ENCODE measurements around the gene REPS2.

Gene REPS2

GRCh38 chrX:16992951-16993350 lies 46.5 kb downstream of the REPS2 start:
- H3K4me3 ChIP-seq (ENCODE audit: low read depth, low read length), result no peak overlapping the region
- no peak for TF ChIP-seq CTCF (IDR thresholded peaks at IDR 0.05; ENCODE audit: low read depth, low read length, missing control alignments)
- in situ Hi-C loops (cut with HindIII; ENCODE audit: low sequenced_read_pairs), result no loop called here
- no peak for DNase-seq (ENCODE audit: low read depth)

GRCh38 chrX:16993791-16994318 lies 47.4 kb downstream of the REPS2 start:
- in situ Hi-C loops (cut with HindIII; ENCODE audit: low sequenced_read_pairs), result no loop called here
- TF ChIP-seq CTCF (IDR thresholded peaks at IDR 0.05; ENCODE audit: low read depth, low read length, missing control alignments), result no peak
- no peak overlapping the region for H3K4me3 ChIP-seq (ENCODE audit: low read depth, low read length)
- DNase-seq (ENCODE audit: low read depth), result no peak

GRCh38 chrX:16994736-16995135 lies 48.3 kb downstream of the REPS2 start:
- TF ChIP-seq CTCF (IDR thresholded peaks at IDR 0.05; ENCODE audit: low read depth, low read length, missing control alignments), result no peak
- H3K4me3 ChIP-seq (ENCODE audit: low read depth, low read length), result no peak overlapping the region
- in situ Hi-C loops (cut with HindIII; ENCODE audit: low sequenced_read_pairs), result no loop called here
- DNase-seq (ENCODE audit: low read depth), result no peak

GRCh38 chrX:16997313-16997712 lies 50.9 kb downstream of the REPS2 start:
- DNase-seq (ENCODE audit: low read depth), result no peak
- in situ Hi-C loops (cut with HindIII; ENCODE audit: low sequenced_read_pairs), result no loop called here
- no peak overlapping the region for H3K4me3 ChIP-seq (ENCODE audit: low read depth, low read length)
- TF ChIP-seq CTCF (IDR thresholded peaks at IDR 0.05; ENCODE audit: low read depth, low read length, missing control alignments), result no peak

- no peak for DNase-seq (ENCODE audit: low read depth)
- no peak overlapping the region for H3K4me3 ChIP-seq (ENCODE audit: low read depth, low read length)
- no peak for TF ChIP-seq CTCF (IDR thresholded peaks at IDR 0.05; ENCODE audit: low read depth, low read length, missing control alignments)
- in situ Hi-C loops (cut with HindIII; ENCODE audit: low sequenced_read_pairs), result no loop called here
Observed at GRCh38 chrX:16999275-16999674, 52.8 kb downstream of the REPS2 start.

- in situ Hi-C loops (cut with HindIII; ENCODE audit: low sequenced_read_pairs), result no loop called here
- no peak overlapping the region for H3K4me3 ChIP-seq (ENCODE audit: low read depth, low read length)
- no peak for DNase-seq (ENCODE audit: low read depth)
- no peak for TF ChIP-seq CTCF (IDR thresholded peaks at IDR 0.05; ENCODE audit: low read depth, low read length, missing control alignments)
Observed at GRCh38 chrX:17000751-17001150, 54.3 kb downstream of the REPS2 start.

Data from astrocyte of the cerebellum (primary cell).